Ureter (tissue), 1 donor: ENCODE data around the gene HOXD3. TPM values are rescaled to one million over a fixed set of nuclear protein-coding genes. Genes with fewer than 3 reads are reported as not detected.

Experiments
- DNase-seq: peaks from one replicate; pipeline ENCODE4 v3.0.0-alpha.2; 2020; ENCODE audit warnings: low spot score
- total RNA-seq: library from RNA; stranded (reverse); gene quantifications from one replicate; pipeline ENCODE4 v1.2.4, GENCODE V29; 2023
- donor health status: DM: yes; HTN: yes; CAD: no.

The HOXD3 gene
- 28.2 TPM for total RNA-seq

DNA sequence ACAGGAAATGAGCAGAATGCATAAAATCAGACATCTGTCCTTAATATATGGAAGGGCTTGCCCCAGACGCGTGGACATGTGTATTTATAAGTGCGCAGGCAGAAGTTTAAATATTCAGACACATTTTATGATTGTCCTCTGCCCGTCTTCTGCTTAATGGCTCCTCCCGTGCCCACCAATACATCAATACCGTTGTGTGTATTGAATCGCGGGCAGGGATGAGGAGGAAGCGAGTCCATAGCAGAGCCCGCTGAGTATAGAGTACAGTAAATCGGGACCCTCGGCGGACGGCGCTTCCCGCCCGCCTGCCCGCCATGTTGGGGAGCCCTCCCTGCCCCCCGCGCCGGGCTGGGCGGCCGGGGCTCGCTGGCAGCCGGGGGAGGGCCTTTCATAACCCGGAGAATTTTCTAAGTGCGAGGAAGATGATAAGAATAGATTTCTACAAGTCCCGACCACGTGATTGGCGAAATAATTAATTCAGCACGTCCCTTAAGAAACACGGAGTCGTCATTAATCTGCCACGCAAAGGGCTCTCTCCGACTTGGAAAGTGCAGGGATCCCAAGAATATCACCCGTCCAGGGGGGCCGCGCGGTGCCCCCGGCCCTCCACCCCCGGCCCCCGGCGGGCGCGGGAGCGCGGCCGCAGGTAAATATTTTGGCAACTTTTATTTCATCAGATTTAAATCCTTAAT, at the start of gene HOXD3:
Gene HOXD3 (plus strand): TSS at position 501 of the 692 bp plus-strand sequence. CDS start 11,808 bp downstream, outside the sequence.
- DNase-seq: no peak

DNA sequence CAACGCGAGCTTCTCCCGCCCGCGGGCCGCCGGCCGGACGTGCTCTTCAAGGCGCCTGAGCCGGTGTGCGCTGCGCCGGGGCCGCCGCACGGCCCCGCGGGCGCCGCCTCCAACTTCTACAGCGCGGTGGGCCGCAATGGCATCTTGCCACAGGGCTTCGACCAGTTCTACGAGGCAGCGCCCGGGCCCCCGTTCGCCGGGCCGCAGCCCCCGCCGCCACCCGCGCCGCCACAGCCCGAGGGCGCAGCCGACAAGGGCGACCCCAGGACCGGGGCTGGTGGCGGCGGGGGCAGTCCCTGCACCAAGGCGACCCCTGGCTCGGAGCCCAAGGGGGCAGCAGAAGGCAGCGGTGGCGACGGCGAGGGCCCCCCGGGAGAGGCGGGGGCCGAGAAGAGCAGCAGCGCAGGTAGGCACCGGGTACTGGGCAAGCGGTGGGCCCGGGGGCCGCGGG, 49.4 kb upstream of the HOXD3 start:
- peak; percentile 41 for DNase-seq

DNA sequence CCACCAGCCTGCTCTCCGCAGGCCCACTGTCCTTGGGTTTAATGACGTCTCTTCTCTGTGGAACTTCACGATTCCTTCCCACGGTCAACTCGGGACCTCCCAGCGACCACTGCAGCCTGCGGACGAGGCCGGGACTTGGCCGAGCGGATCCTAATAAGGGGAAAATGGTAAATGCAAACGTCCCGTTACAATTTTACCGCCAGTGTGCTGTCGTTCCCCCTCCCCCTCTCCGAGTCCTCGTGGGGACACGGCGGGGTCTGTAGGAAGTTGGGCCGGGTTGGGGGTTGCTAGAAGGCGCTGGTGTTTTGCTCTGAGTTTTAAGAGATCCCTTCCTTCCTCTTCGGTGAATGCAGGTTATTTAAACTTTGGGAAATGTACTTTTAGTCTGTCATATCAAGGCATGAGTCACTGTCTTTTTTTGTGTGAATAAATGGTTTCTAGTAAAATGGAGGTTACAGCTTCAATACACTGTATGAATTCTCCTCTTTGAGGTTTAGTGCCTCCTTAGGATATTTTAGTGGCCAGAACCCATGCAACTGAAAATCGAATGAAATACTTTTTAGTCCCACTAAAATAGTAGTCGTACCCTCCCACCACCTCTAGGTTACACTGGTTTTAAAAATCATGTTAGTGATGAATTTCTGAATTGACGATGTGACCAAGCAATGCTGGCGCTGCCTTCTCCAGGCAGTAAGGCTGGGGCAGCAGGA, 47.8 kb upstream of the HOXD3 start:
- peak; percentile 26 for DNase-seq

DNA sequence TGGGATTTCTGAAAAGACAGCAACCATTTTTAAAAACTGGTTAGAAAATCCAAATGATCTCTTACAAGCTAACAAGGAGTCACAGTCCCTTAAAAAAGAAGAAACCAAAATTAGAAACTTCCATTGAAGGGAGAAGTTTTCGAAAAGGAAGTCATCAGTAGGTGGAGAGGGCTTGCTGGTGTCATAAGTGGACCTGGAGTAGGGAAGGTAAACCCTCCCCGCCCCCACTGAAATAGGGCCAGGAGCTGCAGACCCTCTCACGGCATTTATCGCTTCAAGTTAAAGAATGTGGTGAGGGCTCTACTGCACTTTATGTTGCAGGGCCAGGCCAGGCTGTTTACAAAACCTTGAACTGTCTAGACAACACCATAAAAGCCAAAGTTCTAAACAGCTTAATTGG, 47.2 kb upstream of the HOXD3 start:
- no peak for DNase-seq

DNA sequence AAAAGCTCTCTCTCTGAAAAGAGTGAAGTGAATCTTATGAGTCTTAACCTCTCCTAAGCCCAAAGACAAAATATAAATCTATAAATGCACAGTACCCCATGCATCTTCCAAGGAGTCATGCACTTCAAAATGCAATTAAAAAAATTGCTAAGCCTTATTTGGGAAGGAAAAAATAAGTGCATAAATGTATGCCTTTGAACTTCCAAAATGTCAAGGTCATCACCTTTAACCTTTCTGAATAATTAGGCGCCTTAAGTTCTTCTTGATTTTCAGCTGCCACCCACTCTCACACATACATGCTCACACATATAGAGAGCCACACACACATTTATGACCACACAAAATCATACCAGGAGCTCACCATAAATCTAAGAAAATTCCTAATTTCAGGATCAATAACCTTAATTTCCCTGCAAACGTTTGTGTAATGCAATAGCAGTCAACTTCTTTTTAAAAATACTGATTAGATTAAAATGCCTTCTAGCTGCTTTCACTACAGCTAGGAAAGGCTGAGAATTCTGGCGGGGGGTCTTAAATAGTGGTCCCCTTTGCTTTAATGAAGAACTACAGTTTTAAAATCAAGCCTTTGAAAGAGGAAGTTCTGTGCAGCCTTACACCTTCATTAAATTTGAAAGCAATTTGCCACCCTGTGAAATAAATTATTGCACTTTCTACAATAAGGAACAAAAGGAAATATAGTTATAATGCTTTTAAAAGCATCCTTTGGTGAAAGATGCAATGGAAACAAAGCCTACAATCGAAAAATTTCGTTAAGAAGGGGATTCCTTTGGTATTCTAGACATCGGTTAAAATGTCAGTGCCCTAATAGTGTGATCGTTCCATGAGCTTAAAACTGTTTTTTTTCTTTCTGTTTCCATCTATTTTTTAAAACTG, 46.4 kb upstream of the HOXD3 start:
- no peak for DNase-seq

DNA sequence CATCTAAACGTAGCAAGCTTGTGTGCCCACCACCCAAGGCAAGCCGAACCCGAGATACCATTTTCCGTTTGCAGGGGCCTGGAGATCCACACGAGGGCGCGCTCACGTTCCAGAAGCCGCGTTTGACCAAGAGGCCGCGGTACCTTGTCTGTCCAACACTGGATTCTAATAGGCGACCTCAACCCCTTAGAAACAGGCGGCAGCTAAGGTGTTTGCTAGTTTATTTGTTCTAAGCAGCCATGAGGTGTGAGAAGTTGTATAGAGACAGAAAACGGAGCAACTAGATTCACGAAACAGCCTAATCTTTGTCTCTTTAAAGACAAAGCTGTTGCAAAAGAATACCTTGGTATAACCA, 45.8 kb upstream of the HOXD3 start:
- no peak for DNase-seq

DNA sequence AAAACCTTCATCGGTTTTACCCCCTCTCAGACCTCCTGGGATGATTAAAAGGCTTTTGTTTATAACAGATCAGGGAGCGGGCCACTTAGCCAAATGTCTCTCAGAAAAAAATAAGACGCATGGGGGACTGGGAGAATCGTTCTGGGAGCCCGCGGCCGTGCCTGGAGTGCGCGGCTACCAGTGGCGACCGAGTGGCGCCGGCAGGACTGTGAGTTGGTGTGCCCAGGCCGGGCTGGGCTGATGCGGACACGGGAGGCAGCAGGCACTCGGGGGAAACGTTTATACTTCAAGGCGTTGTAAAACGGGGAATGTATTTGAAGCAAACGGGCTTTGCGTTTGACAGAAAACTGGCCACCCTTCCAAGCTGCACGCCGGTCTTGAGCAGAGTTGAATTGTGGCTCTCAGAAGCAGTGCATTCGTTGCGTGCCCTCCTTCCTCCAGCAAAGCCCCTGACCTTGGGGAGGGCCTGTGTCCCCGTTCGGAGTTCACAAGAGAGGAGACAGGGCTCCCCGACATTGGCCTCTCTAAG, 45.2 kb upstream of the HOXD3 start:
- DNase-seq: no peak

DNA sequence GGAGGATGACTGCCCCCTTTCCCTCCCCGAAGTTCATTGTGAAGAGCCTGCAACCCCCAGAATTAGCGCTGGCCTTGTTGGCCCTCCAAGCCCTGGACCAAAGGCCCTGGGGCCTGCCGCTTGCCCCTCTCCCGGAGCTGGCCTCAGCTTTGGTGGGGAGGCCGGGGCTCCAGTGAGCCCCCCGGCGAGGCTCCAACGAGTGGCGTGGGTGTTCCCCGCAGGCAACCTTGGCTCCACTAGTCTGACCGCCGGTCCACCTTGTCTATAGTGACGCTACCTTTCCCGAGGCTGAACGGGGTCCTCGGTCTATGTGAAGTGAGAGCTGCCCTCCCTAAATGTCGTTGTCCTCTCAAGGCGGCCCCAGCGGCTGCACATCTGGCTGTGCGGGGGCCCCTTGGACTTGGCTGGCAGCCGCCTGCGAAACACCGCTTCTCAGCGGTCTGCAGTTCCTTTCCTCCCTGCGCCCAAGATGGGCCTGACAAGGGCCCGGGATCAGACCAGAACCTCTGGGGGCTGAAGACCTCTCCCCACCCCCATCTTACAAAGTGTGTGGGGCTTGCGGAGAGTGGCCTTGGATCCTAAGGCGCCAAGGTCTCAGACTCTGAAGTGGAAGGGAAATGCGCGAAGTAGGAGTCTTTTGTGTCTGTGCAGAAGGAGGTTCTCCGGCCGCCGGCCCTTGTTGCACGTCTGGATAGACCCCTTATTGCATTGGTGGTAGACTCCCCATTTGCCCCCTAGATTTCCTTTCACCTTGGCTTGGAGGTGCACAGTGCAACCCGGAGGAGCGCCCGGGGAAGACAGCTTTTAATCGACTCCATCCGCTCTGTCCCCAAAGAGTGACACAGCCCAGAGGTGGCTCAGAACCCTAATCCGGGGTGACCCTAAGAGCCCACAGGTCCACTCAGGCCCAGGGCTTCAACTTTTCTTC, 44.5 kb upstream of the HOXD3 start:
- DNase-seq: peak; percentile 31

DNA sequence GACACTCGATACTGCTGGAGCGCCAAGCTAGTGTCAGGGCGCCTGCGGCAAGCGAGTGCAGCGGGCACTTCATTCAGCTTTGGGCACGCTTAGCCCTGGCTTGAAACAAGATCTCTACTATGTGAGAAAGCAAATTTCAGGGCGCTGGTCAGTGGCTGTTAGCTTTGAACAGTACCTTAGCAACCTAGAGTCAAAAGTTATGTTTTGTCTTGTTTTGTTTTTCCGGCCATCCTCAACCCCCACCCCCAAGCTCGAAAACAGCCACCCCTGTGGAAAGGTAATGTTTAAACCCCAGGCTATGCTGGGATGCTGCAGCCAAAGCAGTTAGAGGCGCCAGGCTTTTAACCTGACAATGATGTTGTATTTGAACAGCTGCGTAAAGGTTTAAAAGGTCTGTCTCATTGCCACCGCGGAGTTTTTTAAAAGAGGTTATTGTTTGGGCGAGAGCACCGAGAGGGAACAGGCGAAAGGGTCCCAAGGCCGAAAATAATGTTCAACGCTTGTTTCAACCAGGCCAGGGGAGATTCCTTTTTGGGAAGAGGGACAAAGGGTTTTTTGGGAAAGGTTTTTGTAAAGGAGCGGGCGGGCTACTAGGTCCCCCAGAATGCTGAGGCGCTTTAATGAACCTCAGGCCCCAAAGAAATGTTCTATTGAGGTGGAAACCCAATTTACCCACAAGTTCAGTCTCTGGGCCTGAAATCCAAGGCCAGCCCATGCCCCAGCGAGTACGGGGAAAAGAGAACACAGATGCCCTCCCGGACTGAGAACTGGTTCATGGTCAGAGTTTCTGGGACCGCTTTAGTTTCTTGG, 42.8 kb upstream of the HOXD3 start:
- peak; percentile 37 for DNase-seq

DNA sequence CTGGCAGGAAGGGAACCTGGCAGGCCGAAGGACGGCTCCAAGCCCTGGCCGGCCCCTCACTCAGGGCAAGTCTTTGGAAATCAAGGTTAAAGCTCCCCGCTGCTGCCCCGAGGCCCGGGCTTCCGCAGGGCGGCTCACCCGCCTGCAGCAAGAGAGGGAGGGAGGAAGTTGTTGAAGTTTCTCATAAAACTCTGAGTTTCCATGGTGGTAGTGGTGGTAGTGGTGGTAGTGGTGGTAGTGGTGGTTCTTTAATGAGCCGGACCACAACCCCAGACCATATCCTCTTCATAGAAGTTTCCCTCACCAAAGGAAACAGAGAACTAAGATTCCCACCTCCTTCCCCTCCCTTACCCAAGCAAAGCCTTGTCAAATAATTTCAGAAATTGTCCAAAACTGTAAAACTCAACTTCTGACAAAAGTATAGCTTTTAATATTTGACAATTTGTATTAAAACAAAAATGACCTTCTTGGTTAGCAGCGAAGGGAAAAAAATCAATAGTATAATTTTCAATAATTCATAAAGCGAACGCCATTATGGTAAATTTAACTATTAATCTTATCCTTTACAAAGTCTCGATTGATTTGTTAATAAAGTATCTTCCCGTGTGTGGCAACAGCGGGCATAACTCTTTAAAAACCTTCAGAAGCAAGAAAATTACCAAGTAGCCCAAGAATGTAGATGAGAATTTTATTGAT, 42.0 kb upstream of the HOXD3 start:
- DNase-seq: no peak

DNA sequence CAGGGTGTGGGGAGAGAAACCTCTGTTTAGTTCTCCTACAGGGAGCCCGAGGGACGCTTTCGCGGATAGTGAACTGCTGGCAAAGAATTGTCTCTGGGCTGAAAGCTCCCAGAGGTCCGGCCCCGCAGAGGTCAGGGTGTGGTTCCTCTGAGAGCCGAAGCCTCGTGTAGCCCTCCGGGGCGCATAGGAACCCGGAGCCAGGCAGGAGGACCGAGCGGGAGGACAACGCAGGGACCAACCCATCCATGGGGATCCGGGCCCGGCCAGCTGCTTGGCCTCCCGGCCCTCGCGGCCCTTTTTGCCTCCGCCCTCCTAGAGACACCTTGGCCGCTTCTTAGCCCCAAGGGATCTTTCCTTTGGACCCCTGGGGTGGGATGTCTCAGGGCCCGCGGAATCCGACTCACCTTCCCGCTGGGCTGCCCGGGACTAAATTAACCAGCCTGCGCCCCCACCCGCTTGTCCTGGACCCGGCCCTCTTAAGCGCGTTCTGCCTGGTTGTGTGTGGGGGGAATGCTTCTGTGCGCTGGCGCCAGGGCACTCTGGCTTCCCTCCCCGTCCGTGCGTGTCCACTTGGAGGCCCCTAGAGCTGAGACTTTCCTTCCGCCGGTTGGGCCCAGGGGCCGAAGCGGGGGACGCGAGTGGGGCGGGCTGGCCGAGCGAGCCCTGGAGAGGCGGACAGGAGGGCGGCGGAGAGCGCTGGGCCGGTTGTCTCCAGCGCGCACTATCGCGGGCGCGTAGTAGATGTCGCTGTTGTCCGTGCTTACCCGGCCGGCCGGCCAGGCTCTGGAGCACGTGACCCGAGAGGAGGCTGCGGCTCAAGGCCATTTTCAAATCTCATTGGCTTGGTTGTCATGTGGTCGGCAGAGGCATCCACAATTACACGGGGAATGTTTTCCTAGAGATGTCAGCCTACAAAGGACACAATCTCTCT, 41.0 kb upstream of the HOXD3 start, which contains the start of gene HOXD10:
Gene HOXD10 (plus strand): TSS at position 896 of the 931 bp plus-strand sequence. CDS start 56 bp downstream, outside the sequence.
- peak; percentile 79 for DNase-seq

DNA sequence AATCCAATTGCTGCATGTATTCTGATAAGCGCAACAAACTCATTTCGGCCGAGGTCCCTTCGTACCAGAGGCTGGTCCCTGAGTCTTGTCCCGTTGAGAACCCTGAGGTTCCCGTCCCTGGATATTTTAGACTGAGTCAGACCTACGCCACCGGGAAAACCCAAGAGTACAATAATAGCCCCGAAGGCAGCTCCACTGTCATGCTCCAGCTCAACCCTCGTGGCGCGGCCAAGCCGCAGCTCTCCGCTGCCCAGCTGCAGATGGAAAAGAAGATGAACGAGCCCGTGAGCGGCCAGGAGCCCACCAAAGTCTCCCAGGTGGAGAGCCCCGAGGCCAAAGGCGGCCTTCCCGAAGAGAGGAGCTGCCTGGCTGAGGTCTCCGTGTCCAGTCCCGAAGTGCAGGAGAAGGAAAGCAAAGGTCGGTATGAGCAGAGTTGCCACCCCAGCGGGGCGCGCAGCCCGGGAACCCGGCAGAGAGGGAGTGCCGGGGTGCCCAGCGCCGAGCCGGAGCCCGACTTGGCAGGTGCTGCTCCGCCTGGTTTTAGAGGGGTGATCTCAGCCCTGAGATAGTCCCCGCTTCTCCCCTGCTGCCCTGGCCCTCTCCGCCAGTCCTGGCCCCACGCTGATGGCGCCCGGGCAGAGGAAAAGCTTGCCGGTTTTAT, 39.8 kb upstream of the HOXD3 start:
- DNase-seq: no peak

DNA sequence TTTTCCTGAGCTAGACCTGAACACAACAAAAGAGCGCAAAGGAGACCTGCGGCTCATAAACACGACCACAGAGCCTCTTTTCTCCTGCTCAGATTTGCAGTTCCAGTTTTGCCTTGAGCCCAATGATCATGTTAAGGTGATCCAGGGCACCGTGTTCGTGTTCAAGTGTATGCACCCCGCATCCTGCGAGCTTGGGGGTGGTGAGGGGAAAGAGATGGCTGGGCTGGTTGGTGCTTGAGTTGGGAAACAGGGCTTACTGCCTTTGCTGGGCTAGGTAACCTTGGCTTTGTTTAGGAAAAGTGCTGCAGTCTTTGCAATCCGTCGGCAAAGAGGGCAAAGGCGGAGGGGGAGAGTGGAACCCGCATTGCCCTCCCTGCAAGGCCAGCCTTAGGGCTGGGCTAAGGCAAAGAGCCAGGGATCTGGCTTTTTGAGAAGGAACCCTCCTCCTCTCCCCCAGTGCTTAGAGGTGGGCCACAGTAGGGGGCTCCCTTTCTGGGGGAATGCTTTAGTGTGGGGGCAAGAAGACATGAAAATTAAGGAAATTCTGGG, 39.2 kb upstream of the HOXD3 start:
- no peak for DNase-seq

DNA sequence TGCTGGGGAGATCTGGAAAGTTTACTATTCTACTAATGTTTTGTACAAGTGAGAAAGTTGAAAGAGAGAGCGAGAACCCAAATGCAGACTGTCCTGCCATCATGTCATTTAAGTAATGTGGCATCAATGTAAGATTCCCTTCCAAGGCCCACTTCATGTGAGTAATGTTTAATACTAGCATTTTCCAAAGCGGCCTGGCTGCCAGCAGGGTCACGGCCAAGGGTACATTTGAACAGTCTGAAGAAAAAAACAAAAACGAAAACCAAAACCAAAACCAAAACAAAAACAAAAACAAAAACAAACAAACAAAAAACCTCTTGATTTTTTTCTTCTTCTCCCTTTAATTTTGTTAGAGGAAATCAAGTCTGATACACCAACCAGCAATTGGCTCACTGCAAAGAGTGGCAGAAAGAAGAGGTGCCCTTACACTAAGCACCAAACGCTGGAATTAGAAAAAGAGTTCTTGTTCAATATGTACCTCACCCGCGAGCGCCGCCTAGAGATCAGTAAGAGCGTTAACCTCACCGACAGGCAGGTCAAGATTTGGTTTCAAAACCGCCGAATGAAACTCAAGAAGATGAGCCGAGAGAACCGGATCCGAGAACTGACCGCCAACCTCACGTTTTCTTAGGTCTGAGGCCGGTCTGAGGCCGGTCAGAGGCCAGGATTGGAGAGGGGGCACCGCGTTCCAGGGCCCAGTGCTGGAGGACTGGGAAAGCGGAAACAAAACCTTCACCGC, 38.3 kb upstream of the HOXD3 start:
- DNase-seq: no peak

DNA sequence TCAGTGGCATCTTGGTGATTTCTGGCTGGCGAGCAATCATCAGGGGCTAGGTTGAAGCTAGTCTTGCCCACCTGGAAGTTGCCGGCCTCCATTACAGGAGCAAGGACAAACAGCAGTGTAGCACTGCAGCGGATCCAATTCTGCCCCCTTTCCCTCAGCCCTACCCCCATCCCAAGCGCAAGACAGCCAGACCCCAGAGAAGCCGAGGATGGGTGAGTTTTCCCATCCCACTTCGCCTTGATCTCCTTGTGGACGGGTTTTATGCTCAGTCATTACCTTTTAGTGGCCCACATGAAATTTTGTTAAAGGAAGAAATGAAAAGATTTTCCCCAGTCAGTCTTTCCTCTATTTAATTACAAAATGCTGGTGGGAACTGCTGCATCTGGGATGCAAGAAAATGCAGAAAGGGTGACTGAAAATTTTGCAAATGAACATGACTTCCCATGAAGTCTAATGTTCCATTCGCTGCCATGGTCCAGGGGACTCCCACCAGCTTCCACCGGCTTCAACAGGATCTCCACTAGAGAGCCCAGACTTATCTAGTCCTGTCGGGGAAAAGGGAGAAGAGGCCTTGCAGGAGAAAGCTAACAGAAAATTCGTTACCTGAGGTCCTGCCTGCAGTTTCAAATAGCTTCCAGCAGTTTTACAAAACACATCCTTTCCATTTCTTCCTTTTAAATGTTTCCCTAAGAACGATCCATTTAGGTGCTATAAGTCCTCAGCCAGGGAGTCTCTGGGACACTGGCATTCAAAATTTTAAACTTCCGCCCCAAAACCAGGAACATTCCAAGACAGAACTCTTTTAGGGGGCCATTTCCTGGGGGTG, 36.5 kb upstream of the HOXD3 start:
- DNase-seq: no peak
